Mononuclear cell (primary cell): ENCODE results near the gene CTTNBP2. TPM values are rescaled to one million over a fixed set of nuclear protein-coding genes. Genes with fewer than 3 reads are reported as not detected.

Experiments used
- H3K27me3 ChIP-seq: 2 replicates; pipeline ENCODE4 v1.6.0; 2011; ENCODE audit warnings: low read length, control low read depth; ENCODE audit not compliant: insufficient read depth
- H3K4me1 ChIP-seq: 2 replicates; pipeline ENCODE4 v1.5.1; 2011; ENCODE audit warnings: mild to moderate bottlenecking, low read length, control low read depth; ENCODE audit not compliant: insufficient read depth
- H3K4me3 ChIP-seq: 2 replicates; pipeline ENCODE4 v1.5.1; 2011; ENCODE audit warnings: mild to moderate bottlenecking, low read length, moderate library complexity
- H3K9me3 ChIP-seq: 2 replicates; pipeline ENCODE4 v1.5.1; 2011; ENCODE audit warnings: low read depth, mild to moderate bottlenecking, control low read depth, low read length
- total RNA-seq: library from RNA; depleted of rRNA; stranded (reverse); fragments of >200 nt; gene quantifications from one replicate; pipeline ENCODE4 v1.2.3, GENCODE V29; 2012

Gene CTTNBP2
- total RNA-seq, 1 donor, result 0.10 TPM

DNA sequence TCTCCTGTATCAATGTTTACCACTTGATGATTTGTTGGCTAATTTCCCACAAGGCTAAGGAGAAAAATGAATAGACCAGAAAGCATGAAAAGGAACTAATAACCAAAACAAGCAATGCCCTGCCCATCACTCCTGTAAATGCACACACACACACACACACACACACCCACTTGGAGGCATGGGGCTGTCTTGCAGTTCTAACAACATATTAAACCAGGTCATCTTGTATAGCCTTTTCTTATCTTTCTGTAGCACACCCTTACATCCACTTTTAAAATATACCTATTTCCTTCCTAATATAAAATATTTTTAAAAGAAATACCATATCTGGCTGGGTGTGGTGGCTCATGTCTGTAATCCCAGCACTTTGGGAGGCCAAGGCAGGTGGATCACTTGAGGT is 105.3 kb downstream of the CTTNBP2 start:
- Histone ChIP-seq H3K4me1 (peaks cover under 1% of the 10 kb centered on the region), H3K9me3 (no peaks in the 10 kb centered on the region), H3K4me3 (no peak overlapping the region), H3K27me3 (no peaks in the 10 kb centered on the region)

- Histone ChIP-seq H3K4me1 (no peaks in the 10 kb centered on the region), H3K27me3 (no peaks in the 10 kb centered on the region), H3K4me3 (no peak overlapping the region), H3K9me3 (no peaks in the 10 kb centered on the region)
Observed at GRCh38 chr7:117766913-117767312, 106.3 kb downstream of the CTTNBP2 start.

- H3K9me3 ChIP-seq, result no peaks in the 10 kb centered on the region
- no peaks in the 10 kb centered on the region for H3K27me3 ChIP-seq
- H3K4me1 ChIP-seq, result no peaks in the 10 kb centered on the region
- no peak overlapping the region for H3K4me3 ChIP-seq
Observed at GRCh38 chr7:117764031-117764430, 109.2 kb downstream of the CTTNBP2 start.

DNA sequence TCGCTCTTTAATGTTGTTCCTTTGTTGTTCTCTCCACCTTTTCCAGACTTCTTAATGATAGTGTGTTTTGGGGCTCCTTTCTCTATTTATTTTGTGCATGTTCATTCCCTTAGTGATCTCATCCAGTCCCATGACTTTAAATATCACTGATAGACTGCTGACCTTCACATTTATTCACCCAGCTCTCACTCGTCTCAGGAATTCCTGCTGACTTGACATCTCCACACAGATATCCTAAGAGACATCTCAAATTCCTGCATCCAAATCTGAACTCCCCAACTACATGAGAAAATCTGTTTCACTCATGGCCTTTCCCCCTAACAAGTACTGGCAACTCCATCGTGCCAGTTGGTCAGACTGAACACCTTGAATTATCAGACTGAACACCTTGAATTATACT is 111.2 kb downstream of the CTTNBP2 start:
- no peaks in the 10 kb centered on the region for H3K27me3 ChIP-seq
- no peaks in the 10 kb centered on the region for H3K9me3 ChIP-seq
- no peaks in the 10 kb centered on the region for H3K4me1 ChIP-seq
- no peak overlapping the region for H3K4me3 ChIP-seq

- no peaks in the 10 kb centered on the region for H3K27me3 ChIP-seq
- H3K4me3 ChIP-seq, result no peak overlapping the region
Observed at GRCh38 chr7:117759950-117760640, 113.1 kb downstream of the CTTNBP2 start.

GRCh38 chr7:117757440-117757839 is 115.8 kb downstream of the CTTNBP2 start:
- no peaks in the 10 kb centered on the region for H3K27me3 ChIP-seq
- no peaks in the 10 kb centered on the region for H3K4me1 ChIP-seq
- H3K9me3 ChIP-seq, result no peaks in the 10 kb centered on the region
- no peak overlapping the region for H3K4me3 ChIP-seq

More at GRCh38 chr7:117759950-117760640, 113.1 kb downstream of the CTTNBP2 start:
- Histone ChIP-seq H3K4me1 (no peaks in the 10 kb centered on the region), H3K9me3 (no peaks in the 10 kb centered on the region)

- Histone ChIP-seq H3K9me3 (no peaks in the 10 kb centered on the region), H3K27me3 (no peaks in the 10 kb centered on the region), H3K4me3 (no peak overlapping the region), H3K4me1 (no peaks in the 10 kb centered on the region)
Observed at GRCh38 chr7:117756586-117757085, 116.6 kb downstream of the CTTNBP2 start.

- Histone ChIP-seq H3K4me1 (no peaks in the 10 kb centered on the region), H3K9me3 (no peaks in the 10 kb centered on the region), H3K4me3 (no peak overlapping the region), H3K27me3 (no peaks in the 10 kb centered on the region)
Observed at GRCh38 chr7:117755136-117755535, 118.1 kb downstream of the CTTNBP2 start.

GRCh38 chr7:117751775-117752174 is 121.5 kb downstream of the CTTNBP2 start:
- no peaks in the 10 kb centered on the region for H3K27me3 ChIP-seq

GRCh38 chr7:117750612-117751563 is 122.4 kb downstream of the CTTNBP2 start:
- Histone ChIP-seq H3K9me3 (no peaks in the 10 kb centered on the region), H3K27me3 (no peaks in the 10 kb centered on the region), H3K4me3 (no peak overlapping the region), H3K4me1 (no peaks in the 10 kb centered on the region)

More at GRCh38 chr7:117751775-117752174, 121.5 kb downstream of the CTTNBP2 start:
- no peak overlapping the region for H3K4me3 ChIP-seq
- H3K9me3 ChIP-seq, result no peaks in the 10 kb centered on the region
- H3K4me1 ChIP-seq, result no peaks in the 10 kb centered on the region

GRCh38 chr7:117741962-117742361 is 131.3 kb downstream of the CTTNBP2 start:
- H3K27me3 ChIP-seq, result no peaks in the 10 kb centered on the region
- no peaks in the 10 kb centered on the region for H3K4me1 ChIP-seq
- no peak overlapping the region for H3K4me3 ChIP-seq
- no peaks in the 10 kb centered on the region for H3K9me3 ChIP-seq

DNA sequence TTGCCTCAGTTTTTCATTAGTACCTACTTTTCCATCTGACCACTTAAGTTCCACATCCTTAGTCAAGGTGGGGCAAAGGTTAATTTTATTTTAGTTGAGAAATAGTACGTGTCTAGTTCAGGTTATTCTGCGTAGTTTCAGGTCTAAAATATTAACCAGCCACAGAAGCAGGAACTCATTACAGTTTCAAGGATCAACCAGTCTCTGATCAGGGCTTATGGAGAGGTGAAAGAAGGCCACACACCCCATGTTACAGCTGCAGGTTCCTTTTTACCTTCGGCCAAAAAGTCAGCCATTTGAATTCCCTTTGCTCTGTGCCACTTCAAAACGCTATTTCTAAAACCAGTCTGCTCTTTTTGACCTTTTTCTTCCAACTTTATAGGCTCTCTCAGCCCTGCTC is 134.2 kb downstream of the CTTNBP2 start:
- Histone ChIP-seq H3K4me1 (no peaks in the 10 kb centered on the region), H3K27me3 (no peaks in the 10 kb centered on the region), H3K9me3 (no peaks in the 10 kb centered on the region), H3K4me3 (no peak overlapping the region)

- H3K27me3 ChIP-seq, result no peaks in the 10 kb centered on the region
- H3K9me3 ChIP-seq, result no peaks in the 10 kb centered on the region
- H3K4me3 ChIP-seq, result no peak overlapping the region
- no peaks in the 10 kb centered on the region for H3K4me1 ChIP-seq
Observed at GRCh38 chr7:117737926-117738325, 135.3 kb downstream of the CTTNBP2 start.

- Histone ChIP-seq H3K4me3 (no peak overlapping the region), H3K27me3 (no peaks in the 10 kb centered on the region), H3K9me3 (no peaks in the 10 kb centered on the region), H3K4me1 (no peaks in the 10 kb centered on the region)
Observed at GRCh38 chr7:117731455-117731854, 141.8 kb downstream of the CTTNBP2 start.

- Histone ChIP-seq H3K4me1 (no peaks in the 10 kb centered on the region), H3K4me3 (no peak overlapping the region), H3K27me3 (no peaks in the 10 kb centered on the region), H3K9me3 (no peaks in the 10 kb centered on the region)
Observed at GRCh38 chr7:117730390-117730789, 142.9 kb downstream of the CTTNBP2 start.
